GM23338 (cell line): ENCODE measurements around the gene TCF12. TPM values are rescaled to one million over a fixed set of nuclear protein-coding genes. Genes with fewer than 3 reads are reported as not detected.

Experiments used
- ATAC-seq: fragments of 200-7000 bp; cut with Tn5 transposase; 3 replicates; pipeline ENCODE4 v1.9.1; 2020
- DNase-seq: peaks from one replicate; pipeline ENCODE4 v3.0.0-alpha.2; 2015; ENCODE audit warnings: low spot score
- H2AFZ ChIP-seq: fragments of 200-600 bp; sonication (generic); 2 replicates; pipeline ENCODE4 v1.8.0; 2016; ENCODE audit warnings: antibody characterized with exemption, mild to moderate bottlenecking, moderate library complexity
- H3F3A ChIP-seq: fragments of 200-600 bp; sonication (generic); replicated peaks from 2 replicates; pipeline ENCODE4 v1.8.0; 2017; ENCODE audit warnings: antibody characterized with exemption, mixed run types, low read depth
- H3K27ac ChIP-seq: fragments of 200-600 bp; sonication (generic); 2 replicates; pipeline ENCODE4 v1.6.1; 2016; ENCODE audit warnings: low read depth
- H3K27me3 ChIP-seq: fragments of 200-600 bp; sonication (generic); 2 replicates; pipeline ENCODE4 v1.8.0; 2016; ENCODE audit warnings: mild to moderate bottlenecking, mixed run types, moderate library complexity; ENCODE audit not compliant: insufficient read depth
- H3K36me3 ChIP-seq: fragments of 200-600 bp; sonication (generic); 2 replicates; pipeline ENCODE4 v1.8.0; 2016; ENCODE audit warnings: mild to moderate bottlenecking; ENCODE audit not compliant: insufficient read depth
- H3K4me1 ChIP-seq: fragments of 200-600 bp; sonication (generic); 2 replicates; pipeline ENCODE4 v1.8.0; 2016; ENCODE audit warnings: mild to moderate bottlenecking, moderate library complexity; ENCODE audit not compliant: insufficient read depth
- H3K4me2 ChIP-seq: fragments of 200-600 bp; sonication (generic); 2 replicates; pipeline ENCODE4 v1.7.1; 2017; ENCODE audit warnings: mixed run types
- H3K4me3 ChIP-seq: fragments of 200-600 bp; sonication (generic); 2 replicates; pipeline ENCODE4 v1.6.1; 2016; ENCODE audit warnings: mixed run types
- H3K79me2 ChIP-seq: fragments of 200-600 bp; sonication (generic); replicated peaks from 2 replicates; pipeline ENCODE4 v1.8.0; 2017; ENCODE audit warnings: mild to moderate bottlenecking; ENCODE audit not compliant: insufficient read depth
- H3K9me2 ChIP-seq: fragments of 200-600 bp; sonication (generic); 2 replicates; pipeline ENCODE4 v1.8.0; 2017; ENCODE audit not compliant: insufficient read depth
- H4K20me1 ChIP-seq: fragments of 200-600 bp; sonication (generic); replicated peaks from 2 replicates; pipeline ENCODE4 v1.8.0; 2017; ENCODE audit warnings: mild to moderate bottlenecking; ENCODE audit not compliant: insufficient read depth
- H3K27ac Mint-ChIP-seq: 2 replicates; pipeline ENCODE4 v1.8.0; 2020; ENCODE audit warnings: inconsistent platforms, mild to moderate bottlenecking, moderate library complexity, mixed read lengths
- H3K27me3 Mint-ChIP-seq: 3 replicates; pipeline ENCODE4 v1.8.0; 2022; ENCODE audit warnings: low read depth, mild to moderate bottlenecking, moderate library complexity, mixed read lengths, inconsistent platforms; ENCODE audit not compliant: insufficient read depth, poor library complexity
- H3K36me3 Mint-ChIP-seq: 3 replicates; pipeline ENCODE4 v1.8.0; 2021; ENCODE audit warnings: low read depth, mild to moderate bottlenecking, inconsistent platforms, moderate library complexity, mixed read lengths
- H3K4me1 Mint-ChIP-seq: 3 replicates; pipeline ENCODE4 v1.8.0; 2020; ENCODE audit warnings: mild to moderate bottlenecking, inconsistent platforms, mixed read lengths
- H3K4me3 Mint-ChIP-seq: 3 replicates; pipeline ENCODE4 v1.8.0; 2021; ENCODE audit warnings: moderate library complexity, mild to moderate bottlenecking, inconsistent platforms, mixed read lengths
- H3K9me3 Mint-ChIP-seq: 3 replicates; pipeline ENCODE4 v1.8.0; 2020; ENCODE audit warnings: moderate library complexity, mild to moderate bottlenecking, inconsistent platforms, mixed read lengths
- CREB1 ChIP-seq: fragments of 250-450 bp; sonication (Bioruptor Pico); IDR thresholded peaks from 2 replicates; pipeline ENCODE4 v1.5.0; 2020; ENCODE audit warnings: low read depth, mild to moderate bottlenecking, moderate library complexity
- EZH2phosphoT487 ChIP-seq: fragments of 200-600 bp; sonication (generic); IDR thresholded peaks from one replicate; pipeline ENCODE4 v1.8.1; 2018; ENCODE audit warnings: antibody characterized with exemption; ENCODE audit not compliant: unreplicated experiment
- POLR2AphosphoS5 ChIP-seq: IDR thresholded peaks from 2 replicates; pipeline ENCODE4 v1.6.1; 2016; ENCODE audit warnings: antibody characterized with exemption, low read depth
- STAT1 ChIP-seq: IDR thresholded peaks from one replicate; pipeline ENCODE4 v1.6.1; 2016; ENCODE audit warnings: antibody characterized with exemption; ENCODE audit not compliant: unreplicated experiment
- ZNF114 ChIP-seq: fragments of 250-450 bp; sonication (Bioruptor Pico); IDR thresholded peaks from 2 replicates; pipeline ENCODE4 v1.5.0; 2020; ENCODE audit warnings: mild to moderate bottlenecking, moderate library complexity
- ZNF331 ChIP-seq: fragments of 250-450 bp; sonication (Bioruptor Pico); IDR thresholded peaks from 2 replicates; pipeline ENCODE4 v1.5.0; 2020; ENCODE audit warnings: low read depth, mild to moderate bottlenecking, moderate library complexity
- polyA plus RNA-seq: library from polyadenylated mRNA; unstranded; fragments of >200 nt; fragmentation: Nextera tagmentation; extraction: Ambion mirVana; gene quantifications from 2 replicates; pipeline ENCODE4 v1.2.1, GENCODE V29; 2016
- total RNA-seq: library from RNA; depleted of rRNA; stranded (reverse); fragments of >200 nt; shearing (Covaris generic); gene quantifications from 2 replicates; pipeline ENCODE4 v1.2.3, GENCODE V29; 2014
- TF ChIP-seq, protein P1 (sequence below): IDR thresholded peaks from one replicate; pipeline ENCODE4 v1.6.1; 2018; ENCODE audit warnings: antibody characterized with exemption; ENCODE audit not compliant: unreplicated experiment

The TCF12 gene
- total and polyA plus RNA-seq, 2 experiments from 2014 or later, result 27.6 to 104 TPM

DNA sequence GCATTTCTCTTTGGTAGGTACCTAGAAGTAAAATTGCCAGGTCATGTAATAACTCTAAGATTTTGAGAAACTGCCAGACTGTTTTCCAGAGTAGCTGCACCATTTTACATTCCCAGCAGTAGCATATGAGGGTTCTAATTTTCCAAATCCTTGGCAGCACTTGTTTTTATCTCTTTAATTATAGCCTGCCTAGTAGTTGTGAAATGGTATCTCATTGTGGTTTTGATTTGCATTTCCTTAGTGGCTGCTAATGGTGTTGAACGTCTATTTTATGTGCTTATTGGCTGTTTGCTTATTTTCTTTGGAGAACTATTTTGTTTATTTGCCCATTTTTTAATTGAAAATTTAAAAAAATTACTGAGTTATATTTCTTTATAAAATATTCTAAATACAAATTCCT lies 117.9 kb downstream of the TCF12 start (continued):
- TF ChIP-seq, protein P1, sequence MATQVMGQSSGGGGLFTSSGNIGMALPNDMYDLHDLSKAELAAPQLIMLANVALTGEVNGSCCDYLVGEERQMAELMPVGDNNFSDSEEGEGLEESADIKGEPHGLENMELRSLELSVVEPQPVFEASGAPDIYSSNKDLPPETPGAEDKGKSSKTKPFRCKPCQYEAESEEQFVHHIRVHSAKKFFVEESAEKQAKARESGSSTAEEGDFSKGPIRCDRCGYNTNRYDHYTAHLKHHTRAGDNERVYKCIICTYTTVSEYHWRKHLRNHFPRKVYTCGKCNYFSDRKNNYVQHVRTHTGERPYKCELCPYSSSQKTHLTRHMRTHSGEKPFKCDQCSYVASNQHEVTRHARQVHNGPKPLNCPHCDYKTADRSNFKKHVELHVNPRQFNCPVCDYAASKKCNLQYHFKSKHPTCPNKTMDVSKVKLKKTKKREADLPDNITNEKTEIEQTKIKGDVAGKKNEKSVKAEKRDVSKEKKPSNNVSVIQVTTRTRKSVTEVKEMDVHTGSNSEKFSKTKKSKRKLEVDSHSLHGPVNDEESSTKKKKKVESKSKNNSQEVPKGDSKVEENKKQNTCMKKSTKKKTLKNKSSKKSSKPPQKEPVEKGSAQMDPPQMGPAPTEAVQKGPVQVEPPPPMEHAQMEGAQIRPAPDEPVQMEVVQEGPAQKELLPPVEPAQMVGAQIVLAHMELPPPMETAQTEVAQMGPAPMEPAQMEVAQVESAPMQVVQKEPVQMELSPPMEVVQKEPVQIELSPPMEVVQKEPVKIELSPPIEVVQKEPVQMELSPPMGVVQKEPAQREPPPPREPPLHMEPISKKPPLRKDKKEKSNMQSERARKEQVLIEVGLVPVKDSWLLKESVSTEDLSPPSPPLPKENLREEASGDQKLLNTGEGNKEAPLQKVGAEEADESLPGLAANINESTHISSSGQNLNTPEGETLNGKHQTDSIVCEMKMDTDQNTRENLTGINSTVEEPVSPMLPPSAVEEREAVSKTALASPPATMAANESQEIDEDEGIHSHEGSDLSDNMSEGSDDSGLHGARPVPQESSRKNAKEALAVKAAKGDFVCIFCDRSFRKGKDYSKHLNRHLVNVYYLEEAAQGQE, result no peak
- no peak for TF ChIP-seq ZNF114 (CRISPR knock-in tag)
- no peak for TF ChIP-seq STAT1
- TF ChIP-seq CREB1 (CRISPR knock-in tag), result no peak
- no peak for TF ChIP-seq EZH2phosphoT487

DNA sequence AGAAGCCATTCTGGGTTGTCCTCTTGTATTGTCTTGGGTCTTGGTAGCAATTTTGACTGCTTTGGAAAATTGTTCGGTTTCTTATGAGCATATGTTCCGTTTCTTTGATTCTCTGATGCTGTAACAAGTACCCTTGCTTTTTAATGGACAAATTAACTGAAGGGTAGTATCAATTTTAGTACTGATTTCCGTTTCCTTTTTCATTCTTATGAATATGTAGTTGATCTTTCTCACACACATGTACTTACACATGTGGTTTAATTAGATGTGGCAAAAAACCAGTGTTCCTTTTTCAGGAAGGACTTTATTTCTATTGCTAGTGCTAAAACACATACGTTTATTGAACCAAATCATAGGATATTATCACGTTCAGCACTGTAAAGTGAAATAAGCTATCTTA lies 119.1 kb downstream of the TCF12 start:
- no peaks in the 10 kb centered on the region for H3K36me3 Mint-ChIP-seq
- no peaks in the 10 kb centered on the region for H3F3A ChIP-seq
- DNase-seq (no peak), ATAC-seq (no peak)
- H3K4me2 ChIP-seq, result no peak overlapping the region
- no peak overlapping the region for H2AFZ ChIP-seq
- no peaks in the 10 kb centered on the region for H3K27me3 ChIP-seq
- peaks cover 98% of the 10 kb centered on the region for H3K79me2 ChIP-seq
- peaks cover 70% of the 10 kb centered on the region for H3K4me1 ChIP-seq
- peaks cover 66% of the 10 kb centered on the region for H3K4me1 Mint-ChIP-seq
- H3K9me2 ChIP-seq, result no peaks in the 10 kb centered on the region
- H4K20me1 ChIP-seq, result peaks cover 19% of the 10 kb centered on the region
- H3K4me3 ChIP-seq, result no peak overlapping the region
- H3K27ac ChIP-seq, result no peak overlapping the region
- H3K36me3 ChIP-seq, result no peaks in the 10 kb centered on the region
- TF ChIP-seq, protein P1, result no peak
- H3K27ac Mint-ChIP-seq, result no peak overlapping the region
- no peaks in the 10 kb centered on the region for H3K9me3 Mint-ChIP-seq
- H3K4me3 Mint-ChIP-seq, result no peak overlapping the region
- peaks cover 3% of the 10 kb centered on the region for H3K27me3 Mint-ChIP-seq

DNA sequence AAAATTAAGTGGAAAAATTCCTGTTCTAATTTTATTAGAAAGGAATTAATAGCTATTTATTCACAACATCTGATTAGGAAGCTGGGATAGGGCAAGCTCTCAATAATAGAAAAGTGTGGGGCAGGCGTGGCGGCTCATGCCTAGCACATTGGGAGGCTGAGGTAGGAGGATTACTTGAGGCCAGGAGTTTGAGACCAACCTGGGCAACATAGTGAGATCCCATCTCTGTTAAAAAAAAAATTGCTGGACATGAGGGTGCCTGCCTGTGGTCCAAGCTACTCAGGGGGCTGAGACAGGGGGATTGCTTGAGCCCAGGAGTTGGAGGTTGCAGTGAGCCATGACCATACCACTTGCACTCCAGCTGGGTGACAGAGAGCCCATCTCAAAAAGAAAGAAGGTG lies 119.6 kb downstream of the TCF12 start:
- Histone ChIP-seq H3K27me3 (no peaks in the 10 kb centered on the region), H3K4me3 (no peak overlapping the region), H2AFZ (no peak overlapping the region), H3K4me2 (no peak overlapping the region), H4K20me1 (peaks cover 14% of the 10 kb centered on the region), H3K9me2 (no peaks in the 10 kb centered on the region), H3K27ac (no peak overlapping the region), H3F3A (no peaks in the 10 kb centered on the region), H3K36me3 (no peaks in the 10 kb centered on the region), H3K79me2 (peaks cover 98% of the 10 kb centered on the region), H3K4me1 (peaks cover 66% of the 10 kb centered on the region)
- Mint-ChIP-seq H3K27me3 (peaks cover 3% of the 10 kb centered on the region), H3K36me3 (no peaks in the 10 kb centered on the region), H3K4me1 (peaks cover 65% of the 10 kb centered on the region), H3K27ac (no peak overlapping the region), H3K4me3 (no peak overlapping the region), H3K9me3 (no peaks in the 10 kb centered on the region)
- DNase-seq, result no peak
- no peak for ATAC-seq
- TF ChIP-seq, protein P1, result no peak
- TF ChIP-seq POLR2AphosphoS5 (no peak), EZH2phosphoT487 (no peak), ZNF331 (CRISPR knock-in tag) (no peak)
